Epithelial cell of prostate (primary cell): ENCODE data around the gene SLC22A2.

ENCODE experiments used
- DNase-seq: peaks from one replicate; pipeline ENCODE4 v3.0.0-alpha.2; 2011; ENCODE audit warnings: low read depth, low spot score
- H3K27ac ChIP-seq: fragments of 450-650 bp; 2 replicates; pipeline ENCODE4 v1.5.1; 2017; ENCODE audit warnings: mild to moderate bottlenecking

The SLC22A2 gene

DNA sequence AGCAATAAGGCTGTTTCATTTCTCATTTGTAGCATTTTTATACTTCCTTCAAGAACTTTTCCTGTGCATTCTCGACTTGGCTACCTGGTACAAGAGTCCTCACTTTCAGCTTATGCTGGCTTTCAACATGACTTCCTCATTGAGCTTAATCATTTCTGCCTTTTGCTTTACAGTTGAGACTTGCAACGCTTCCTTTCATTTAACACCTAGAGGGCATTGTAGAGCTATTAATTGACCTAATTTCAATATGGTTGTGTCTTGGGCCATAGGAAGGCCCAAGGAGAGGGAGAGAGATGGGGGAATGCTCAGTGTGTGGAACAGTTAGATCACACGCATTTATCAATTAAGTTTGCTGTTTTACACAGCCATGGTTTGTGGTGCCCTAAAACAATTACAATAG lies 37.2 kb downstream of the SLC22A2 start:
- DNase-seq, result no peak
- no peak overlapping the region for H3K27ac ChIP-seq

DNA sequence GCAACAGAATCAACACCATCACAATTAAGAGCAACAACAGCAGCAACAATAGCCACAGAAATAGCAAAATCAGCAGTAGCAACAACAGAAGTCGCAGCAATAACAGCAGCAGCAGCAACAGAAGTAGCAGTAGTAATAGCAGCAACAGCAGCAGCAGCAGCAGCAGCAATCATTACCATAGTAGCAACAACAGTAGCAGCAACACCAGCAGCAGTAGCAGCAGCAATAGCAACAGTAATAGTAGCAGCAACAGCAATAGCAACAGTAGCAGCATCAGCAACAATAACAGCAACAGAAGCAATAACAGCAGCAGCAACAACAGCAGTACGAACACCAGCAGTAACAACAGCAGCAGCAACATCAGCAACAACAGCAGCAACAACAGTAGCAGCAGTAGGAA lies 39.8 kb downstream of the SLC22A2 start:
- DNase-seq, result no peak
- H3K27ac ChIP-seq, result no peak overlapping the region

- no peak for DNase-seq
- no peak overlapping the region for H3K27ac ChIP-seq
Measured at GRCh38 chr6:160217863-160218262, 40.8 kb downstream of the SLC22A2 start.

DNA sequence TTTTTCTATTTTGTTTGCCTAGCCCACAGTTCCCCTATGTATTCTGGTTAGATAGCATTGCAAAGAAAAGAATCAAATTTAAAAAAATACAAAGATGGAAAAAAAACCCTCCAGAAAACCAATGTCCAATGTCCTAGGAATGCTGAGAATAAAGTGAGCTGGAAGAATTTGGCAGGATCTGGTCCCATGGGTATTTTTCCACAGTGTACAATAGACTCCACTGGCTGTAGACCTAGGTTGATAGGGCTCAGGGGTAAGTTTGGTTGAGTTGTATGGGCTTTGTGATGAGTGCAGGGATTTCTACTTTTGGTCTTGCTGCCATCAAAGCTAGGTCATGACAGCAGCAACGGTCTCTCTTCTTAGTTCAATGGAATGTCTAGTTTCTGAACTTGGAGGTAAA lies 41.5 kb downstream of the SLC22A2 start:
- no peak for DNase-seq
- H3K27ac ChIP-seq, result no peak overlapping the region

DNA sequence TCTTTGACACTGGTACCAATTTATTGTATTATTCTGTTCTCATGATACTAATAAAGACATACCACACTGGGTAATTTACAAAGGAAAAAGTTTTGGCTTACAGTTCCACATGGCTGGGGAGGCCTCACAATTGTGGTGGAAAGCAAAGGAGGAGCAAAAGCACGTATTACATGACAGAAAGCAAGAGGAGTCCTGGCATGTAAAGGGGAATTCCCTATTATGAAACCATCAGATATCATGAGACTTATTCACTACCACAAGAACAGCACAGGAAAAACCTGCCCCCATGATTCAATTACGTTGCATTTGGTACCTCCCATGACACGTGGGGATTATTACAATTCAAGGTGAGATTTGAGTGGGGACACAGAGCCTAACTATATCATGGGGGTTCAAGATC lies 43.4 kb downstream of the SLC22A2 start:
- peak; percentile 39 for DNase-seq
- no peak overlapping the region for H3K27ac ChIP-seq

DNA sequence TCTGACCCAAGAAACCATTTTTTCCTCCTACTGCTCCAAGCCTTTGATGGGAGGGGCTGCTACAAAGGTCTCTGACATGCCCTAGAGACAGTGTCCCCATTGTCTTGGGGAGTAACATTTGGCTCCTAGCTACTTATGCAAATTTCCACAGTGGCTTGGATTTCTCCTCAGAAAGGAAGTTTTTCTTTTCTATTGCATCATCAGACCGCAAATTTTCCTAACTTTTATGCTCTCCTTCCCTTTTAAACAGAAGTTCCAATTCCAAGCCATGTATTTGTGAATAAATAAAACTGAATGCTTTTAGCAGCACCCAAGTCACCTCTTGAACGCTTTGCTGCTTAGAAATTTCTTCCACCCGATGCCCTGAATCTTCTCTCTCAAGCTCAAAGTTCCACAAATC lies 51.0 kb downstream of the SLC22A2 start:
- H3K27ac ChIP-seq, result no peak overlapping the region
- DNase-seq, result no peak

GRCh38 chr6:160204710-160205109 lies 53.9 kb downstream of the SLC22A2 start:
- DNase-seq, result no peak
- H3K27ac ChIP-seq, result no peak overlapping the region

- DNase-seq, result no peak
- H3K27ac ChIP-seq, result no peak overlapping the region
Measured at GRCh38 chr6:160203953-160204352, 54.7 kb downstream of the SLC22A2 start.

DNA sequence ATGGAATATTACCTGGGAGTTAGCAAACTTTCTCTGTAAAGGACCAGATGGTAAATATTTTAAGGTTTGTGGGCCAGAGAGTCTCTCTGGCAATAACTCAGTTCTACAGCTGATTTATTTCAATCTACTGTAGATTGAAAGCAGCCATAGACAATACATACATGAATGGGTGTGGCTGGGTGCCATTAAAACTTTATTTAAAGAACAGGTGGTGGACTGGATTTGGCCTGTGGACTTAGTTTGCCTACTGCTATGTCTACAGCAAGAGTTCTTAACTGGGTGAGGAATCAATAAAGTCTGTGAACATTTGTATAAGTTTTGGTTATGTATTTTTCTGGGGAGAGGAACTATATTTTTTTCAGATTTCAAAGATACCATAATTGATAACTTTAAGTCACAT lies 55.1 kb downstream of the SLC22A2 start:
- no peak overlapping the region for H3K27ac ChIP-seq
- DNase-seq, result no peak

DNA sequence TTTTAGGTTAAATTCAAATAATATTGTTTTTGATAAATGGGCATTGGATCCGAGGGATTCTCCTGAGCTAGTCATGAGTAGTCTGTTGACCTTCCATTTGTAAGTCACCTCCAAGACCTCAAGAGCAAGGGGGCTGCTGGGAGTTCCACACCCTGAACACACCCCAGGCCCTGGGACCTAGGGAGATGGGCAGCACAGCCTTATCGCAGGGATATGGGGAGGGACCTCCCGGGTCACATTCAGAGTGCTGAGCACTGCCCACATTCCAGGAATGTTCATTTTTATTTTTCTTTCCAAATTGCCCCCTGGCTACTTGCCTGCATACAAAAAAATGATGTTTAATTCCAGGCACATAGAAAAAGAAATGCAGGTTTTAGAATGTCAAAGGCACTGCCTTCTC lies 55.5 kb downstream of the SLC22A2 start:
- H3K27ac ChIP-seq, result no peak overlapping the region
- no peak for DNase-seq

DNA sequence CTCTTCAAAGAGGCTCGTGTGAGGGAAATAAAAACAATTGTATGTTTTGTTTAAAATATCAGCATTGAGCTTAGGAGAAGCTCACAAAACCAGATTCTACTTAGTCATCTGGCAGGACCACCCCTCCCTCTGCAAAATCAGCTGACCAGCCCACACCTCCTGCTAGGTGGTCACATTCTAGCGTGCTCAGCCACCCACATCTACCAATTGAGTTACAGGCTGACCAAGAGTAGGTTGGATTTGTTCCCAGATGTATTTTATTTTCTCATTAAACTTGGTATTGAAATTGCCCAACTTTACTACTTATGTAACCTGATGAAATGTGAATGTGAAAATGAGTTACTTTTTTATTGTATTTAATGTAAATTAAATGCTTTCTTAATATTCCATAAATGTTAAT lies 56.2 kb downstream of the SLC22A2 start:
- no peak overlapping the region for H3K27ac ChIP-seq
- DNase-seq, result no peak

DNA sequence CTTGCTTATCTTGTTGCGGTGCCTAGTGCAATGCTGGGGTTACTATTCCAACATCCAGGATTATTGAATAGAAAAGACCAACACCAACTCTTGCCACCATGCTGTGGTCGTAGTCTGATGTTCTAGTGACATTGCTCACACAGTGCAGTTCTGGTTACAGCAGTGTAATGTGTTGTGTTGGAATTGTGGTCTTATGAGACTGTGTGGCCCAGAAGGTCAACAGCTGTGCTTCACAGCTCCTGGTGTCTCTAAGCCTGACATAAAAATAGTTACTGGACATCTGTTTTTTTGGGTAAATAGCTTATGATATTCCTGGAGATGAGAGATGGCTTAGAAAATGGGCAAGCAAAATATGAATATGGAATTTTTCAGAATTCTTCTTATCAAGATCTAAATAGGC lies 57.6 kb downstream of the SLC22A2 start:
- H3K27ac ChIP-seq, result no peak overlapping the region
- no peak for DNase-seq

- DNase-seq, result no peak
- H3K27ac ChIP-seq, result no peak overlapping the region
Measured at GRCh38 chr6:160198606-160199211, 59.9 kb downstream of the SLC22A2 start.

- H3K27ac ChIP-seq, result no peak overlapping the region
- DNase-seq, result no peak
Measured at GRCh38 chr6:160197662-160198061, 61.0 kb downstream of the SLC22A2 start.

DNA sequence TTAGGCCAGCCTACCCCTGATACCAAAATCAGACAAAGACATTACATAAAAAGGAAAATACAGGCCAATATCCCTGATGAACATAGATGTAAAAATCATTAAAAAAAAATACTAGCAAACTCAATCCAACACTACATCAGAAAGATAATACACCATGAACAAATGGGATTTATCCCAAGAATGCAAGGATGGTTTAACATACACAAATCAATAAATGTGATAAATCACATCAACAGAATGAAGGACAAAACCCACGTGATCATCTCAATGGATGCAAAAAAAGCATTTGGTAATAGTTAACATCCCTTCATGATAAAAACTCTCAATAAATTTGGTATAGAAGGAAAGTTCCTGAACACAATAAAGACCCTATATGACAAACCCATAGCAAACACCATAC lies 63.8 kb downstream of the SLC22A2 start:
- DNase-seq, result no peak
- H3K27ac ChIP-seq, result no peak overlapping the region

- no peak overlapping the region for H3K27ac ChIP-seq
- no peak for DNase-seq
Measured at GRCh38 chr6:160192840-160193239, 65.8 kb downstream of the SLC22A2 start.

DNA sequence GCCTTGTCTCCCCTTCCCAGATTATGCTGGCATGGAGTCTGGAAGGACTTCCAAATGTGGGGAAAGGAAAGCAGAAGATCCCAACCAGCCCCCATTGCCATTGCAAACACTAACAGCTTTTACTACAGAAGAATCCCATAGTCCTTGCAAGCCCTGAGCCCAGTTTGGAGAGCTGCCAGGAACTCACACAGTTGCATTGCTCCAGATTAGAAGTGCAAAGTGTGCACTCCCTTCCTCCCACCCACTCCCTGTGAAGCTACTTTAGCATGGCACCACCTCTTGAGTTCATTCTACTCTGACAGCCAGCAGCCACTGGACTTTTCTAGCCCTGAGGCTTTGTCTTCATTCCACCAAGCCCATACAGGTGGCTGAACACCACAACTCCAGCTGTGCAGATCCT lies 67.6 kb downstream of the SLC22A2 start:
- H3K27ac ChIP-seq, result no peak overlapping the region
- DNase-seq, result no peak

GRCh38 chr6:160190081-160190480 lies 68.5 kb downstream of the SLC22A2 start:
- no peak overlapping the region for H3K27ac ChIP-seq
- DNase-seq, result no peak

DNA sequence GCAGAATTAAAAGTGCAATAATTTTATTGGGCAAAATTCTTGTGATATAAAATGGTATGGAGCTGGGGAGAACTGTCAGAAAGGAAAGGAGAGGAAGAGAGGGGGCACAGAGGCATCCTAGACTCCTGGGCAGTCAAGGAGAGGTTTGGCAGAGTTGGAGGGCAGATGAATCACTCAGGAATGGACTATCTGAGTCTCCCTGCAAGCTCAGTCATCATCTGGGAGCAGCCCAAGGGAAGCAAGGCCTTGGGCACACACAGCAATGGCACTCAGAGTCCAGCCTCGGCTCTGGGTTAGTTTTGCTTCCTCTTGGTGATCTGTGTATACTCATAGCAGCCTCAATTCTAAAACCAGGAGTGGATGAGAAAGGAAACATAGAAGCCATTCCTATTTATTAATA lies 69.8 kb downstream of the SLC22A2 start:
- H3K27ac ChIP-seq, result no peak overlapping the region
- DNase-seq, result no peak

DNA sequence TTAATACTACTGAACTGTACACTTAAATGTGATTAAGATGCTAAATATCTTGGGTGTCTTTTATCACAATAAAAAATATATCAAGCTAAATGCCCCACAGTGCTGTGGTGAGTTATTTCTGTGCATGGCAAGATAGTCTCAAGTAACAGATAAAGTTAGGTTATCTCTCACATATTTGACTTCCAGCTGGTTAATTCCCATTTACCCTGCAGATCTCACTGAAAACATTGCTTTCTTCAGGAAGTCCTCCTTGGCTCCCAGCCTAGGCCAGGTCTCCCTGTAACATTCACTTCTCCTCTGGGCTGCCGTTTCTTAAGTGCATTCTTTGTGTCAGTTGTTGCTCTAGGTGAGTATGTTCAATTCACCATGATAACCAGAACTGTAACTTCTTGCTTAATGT lies 77.9 kb downstream of the SLC22A2 start:
- no peak for DNase-seq
- H3K27ac ChIP-seq, result no peak overlapping the region

GRCh38 chr6:160178271-160178670 lies 80.3 kb downstream of the SLC22A2 start:
- no peak for DNase-seq
- no peak overlapping the region for H3K27ac ChIP-seq

- DNase-seq, result no peak
Measured at GRCh38 chr6:160177220-160177619, 81.4 kb downstream of the SLC22A2 start.

DNA sequence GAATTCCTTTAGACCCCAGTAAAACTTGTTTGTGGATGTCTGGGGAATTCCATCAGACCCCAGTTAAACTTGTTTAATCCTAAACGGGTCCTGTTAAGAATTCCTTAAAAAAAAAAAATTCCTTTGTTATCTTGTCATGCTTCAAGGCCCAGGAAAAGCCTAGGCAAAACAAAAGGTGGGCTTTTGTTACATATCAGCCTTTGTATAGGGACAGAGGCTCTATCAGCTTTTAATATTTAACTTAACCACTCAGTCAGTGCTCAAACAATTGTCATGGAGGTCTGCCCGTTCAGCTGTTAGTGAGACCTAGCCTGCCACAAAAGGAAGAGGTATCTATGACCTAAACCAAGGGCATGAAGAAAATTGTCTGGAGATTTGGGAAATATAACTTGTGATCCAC lies 83.9 kb downstream of the SLC22A2 start:
- H3K27ac ChIP-seq, result no peak overlapping the region
- no peak for DNase-seq

More at GRCh38 chr6:160177220-160177619, 81.4 kb downstream of the SLC22A2 start:
- H3K27ac ChIP-seq, result no peak overlapping the region
